ENCODE data around the gene MIDN. TPM values are rescaled to one million over a fixed set of nuclear protein-coding genes. Genes with fewer than 3 reads are reported as not detected.

The MIDN gene
- total RNA-seq, 1 donor from 2014 or later: 325 TPM

GRCh38 chr19:1231729-1232637 lies 16.4 kb upstream of the MIDN start:
- Mint-ChIP-seq H3K27ac (ENCODE audit: unreplicated experiment) (peak overlapping the region; percentile 43), H3K9me3 (ENCODE audit: unreplicated experiment) (peaks cover 9% of the 10 kb centered on the region), H3K4me1 (ENCODE audit: low read depth, unreplicated experiment) (peaks cover 6% of the 10 kb centered on the region), H3K27me3 (ENCODE audit: unreplicated experiment) (peaks cover 7% of the 10 kb centered on the region), H3K4me3 (ENCODE audit: unreplicated experiment) (peak overlapping the region; percentile 63), H3K36me3 (ENCODE audit: unreplicated experiment) (no peaks in the 10 kb centered on the region)
- DNase-seq: no peak
- TF ChIP-seq CTCF (IDR thresholded peaks at IDR 0.05; ENCODE audit: partially characterized antibody, unreplicated experiment): no peak

GRCh38 chr19:1232652-1233072 lies 15.7 kb upstream of the MIDN start:
- no peaks in the 10 kb centered on the region for H3K36me3 Mint-ChIP-seq (ENCODE audit: unreplicated experiment)
- peak overlapping the region; percentile 30 for H3K4me3 Mint-ChIP-seq (ENCODE audit: unreplicated experiment)

GRCh38 chr19:1233115-1233667 lies 15.2 kb upstream of the MIDN start:
- H3K4me3 Mint-ChIP-seq (ENCODE audit: unreplicated experiment): no peak overlapping the region
- peaks cover 6% of the 10 kb centered on the region for H3K4me1 Mint-ChIP-seq (ENCODE audit: low read depth, unreplicated experiment)
- no peaks in the 10 kb centered on the region for H3K36me3 Mint-ChIP-seq (ENCODE audit: unreplicated experiment)

More at GRCh38 chr19:1232652-1233072, 15.7 kb upstream of the MIDN start:
- TF ChIP-seq CTCF (IDR thresholded peaks at IDR 0.05; ENCODE audit: partially characterized antibody, unreplicated experiment): no peak
- peaks cover 7% of the 10 kb centered on the region for H3K9me3 Mint-ChIP-seq (ENCODE audit: unreplicated experiment)
- H3K4me1 Mint-ChIP-seq (ENCODE audit: low read depth, unreplicated experiment): peaks cover 6% of the 10 kb centered on the region
- H3K27me3 Mint-ChIP-seq (ENCODE audit: unreplicated experiment): peaks cover 7% of the 10 kb centered on the region
- DNase-seq: no peak
- H3K27ac Mint-ChIP-seq (ENCODE audit: unreplicated experiment): peak overlapping the region; percentile 43

GRCh38 chr19:1234051-1234954 lies 14.1 kb upstream of the MIDN start:
- Mint-ChIP-seq H3K4me3 (ENCODE audit: unreplicated experiment) (no peak overlapping the region), H3K27ac (ENCODE audit: unreplicated experiment) (no peak overlapping the region), H3K27me3 (ENCODE audit: unreplicated experiment) (peaks cover 13% of the 10 kb centered on the region), H3K36me3 (ENCODE audit: unreplicated experiment) (no peaks in the 10 kb centered on the region), H3K9me3 (ENCODE audit: unreplicated experiment) (peaks cover 14% of the 10 kb centered on the region), H3K4me1 (ENCODE audit: low read depth, unreplicated experiment) (peaks cover 6% of the 10 kb centered on the region)
- DNase-seq: no peak
- no peak for TF ChIP-seq CTCF (IDR thresholded peaks at IDR 0.05; ENCODE audit: partially characterized antibody, unreplicated experiment)

More at GRCh38 chr19:1233115-1233667, 15.2 kb upstream of the MIDN start:
- H3K9me3 Mint-ChIP-seq (ENCODE audit: unreplicated experiment): peaks cover 6% of the 10 kb centered on the region
- DNase-seq: no peak
- peaks cover 6% of the 10 kb centered on the region for H3K27me3 Mint-ChIP-seq (ENCODE audit: unreplicated experiment)
- TF ChIP-seq CTCF (IDR thresholded peaks at IDR 0.05; ENCODE audit: partially characterized antibody, unreplicated experiment): no peak
- H3K27ac Mint-ChIP-seq (ENCODE audit: unreplicated experiment): no peak overlapping the region
